Measurements from ENCODE around the gene SLC34A3. TPM values are rescaled to one million over a fixed set of nuclear protein-coding genes. Genes with fewer than 3 reads are reported as not detected.

Gene SLC34A3
- total and polyA plus RNA-seq, 2 donors (not counting 1 experiment from before 2014, with no cell fraction given), result not detected

DNA sequence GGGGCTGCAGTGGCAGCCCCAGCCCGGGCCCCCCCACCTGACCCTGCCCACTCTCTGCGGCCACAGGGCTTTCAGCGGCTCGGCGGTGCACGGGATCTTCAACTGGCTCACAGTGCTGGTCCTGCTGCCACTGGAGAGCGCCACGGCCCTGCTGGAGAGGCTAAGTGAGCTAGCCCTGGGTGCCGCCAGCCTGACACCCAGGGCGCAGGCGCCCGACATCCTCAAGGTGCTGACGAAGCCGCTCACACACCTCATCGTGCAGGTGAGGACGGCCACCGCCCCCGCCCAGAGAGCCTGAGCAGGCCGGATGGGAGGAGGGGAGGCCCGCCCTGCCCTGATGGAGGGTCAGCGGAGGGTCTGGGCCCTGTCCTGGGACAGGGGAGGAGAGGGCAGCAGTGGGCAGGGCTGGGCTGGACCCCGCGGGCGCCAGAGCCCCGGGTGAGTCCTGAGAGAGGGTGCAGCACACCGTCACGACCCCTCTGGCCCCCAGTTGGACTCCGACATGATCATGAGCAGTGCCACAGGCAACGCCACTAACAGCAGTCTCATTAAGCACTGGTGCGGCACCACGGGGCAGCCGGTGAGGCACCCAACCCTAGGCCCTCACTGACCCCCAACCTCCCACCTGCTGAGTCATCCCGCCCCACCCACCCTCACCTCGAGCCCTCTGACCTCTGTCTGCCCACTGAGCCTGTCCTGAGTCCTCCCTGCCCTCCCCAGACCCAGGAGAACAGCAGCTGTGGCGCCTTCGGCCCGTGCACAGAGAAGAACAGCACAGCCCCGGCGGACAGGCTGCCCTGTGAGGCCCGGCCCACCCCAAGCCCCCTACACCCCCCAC lies 2.7 kb downstream of the SLC34A3 start:
- WGBS (ENCODE audit: insufficient coverage), result 83% methylated on average over 35 of the region's 40 CpGs
- H3K9me3 ChIP-seq (ENCODE audit: control extremely low read depth in 1 of 3, control insufficient read depth in 2 of 3, insufficient read depth in 1 of 3, low read length in 2 of 3), result peaks cover 0 to 3% (median 0%) of the 10 kb centered on the region in 3 donors
- H3K4me3 Mint-ChIP-seq, result no peak overlapping the region
- no peak overlapping the region for H3K27ac Mint-ChIP-seq
- H3K27ac ChIP-seq (ENCODE audit: low read length in 2 of 2), result no peak overlapping the region
- H3K4me1 ChIP-seq (ENCODE audit: control insufficient read depth in 2 of 2, insufficient read depth in 2 of 2, low read length in 2 of 2), result peaks cover 30 to 44% of the 10 kb centered on the region in 2 donors
- H3K4me1 Mint-ChIP-seq, result peaks cover 28% of the 10 kb centered on the region
- no peak overlapping the region for H3K4me3 ChIP-seq (ENCODE audit: control extremely low read depth in 1 of 5, extremely low read depth in 1 of 5, insufficient read depth in 1 of 5, low read depth in 2 of 5, low read length in 4 of 5)
- H3K79me2 ChIP-seq (ENCODE audit: control insufficient read depth, insufficient read depth, low read length), result peaks cover 17% of the 10 kb centered on the region
- ATAC-seq (ENCODE audit: low read depth) (no peak), DNase-seq (no peak)
- no peaks in the 10 kb centered on the region for H3K9me3 Mint-ChIP-seq (ENCODE audit: insufficient read depth)
- H3K36me3 ChIP-seq (replicated peaks in 1 of 2; ENCODE audit: control extremely low read depth in 1 of 2, control insufficient read depth in 1 of 2, extremely low read depth in 1 of 2, insufficient read depth in 2 of 2, low read length in 1 of 2), result no peaks in the 10 kb centered on the region
- peaks cover 0 to 26% (median 2%) of the 10 kb centered on the region in 4 experiments for H3K27me3 ChIP-seq (replicated peaks in 1 of 4; ENCODE audit: control extremely low read depth in 1 of 4, control insufficient read depth in 3 of 4, insufficient read depth in 4 of 4, low read length in 3 of 4)
- no peak overlapping the region for H2AFZ ChIP-seq (ENCODE audit: insufficient read depth, low read depth, low read length, poor library complexity, severe bottlenecking)
- peaks cover 9% of the 10 kb centered on the region for H4K20me1 ChIP-seq (ENCODE audit: control insufficient read depth, insufficient read depth, low read length, poor library complexity, severe bottlenecking)
- H3K27me3 Mint-ChIP-seq, result no peaks in the 10 kb centered on the region
- TF ChIP-seq EZH2 (IDR thresholded peaks at IDR 0.05; ENCODE audit: borderline replicate concordance, insufficient read depth, low read depth, low read length, poor library complexity, severe bottlenecking) (no peak), CTCF (IDR thresholded peaks at IDR 0.05) (no peak)
- POLR2A ChIA-PET, result interaction anchor here (0.6 kb wide), 1 partner anchor 501 kb away, joined by 5 read pairs; no protein-coding TSS in a partner anchor
- intact Hi-C loops (cut with micrococcal nuclease), result no loop called here
- CTCF ChIA-PET, result no interaction called here
- H3K9ac ChIP-seq (ENCODE audit: low read length), result no peak overlapping the region
- H3K4me2 ChIP-seq (replicated peaks; ENCODE audit: low read depth, low read length, poor library complexity, severe bottlenecking), result no peak overlapping the region

Data from B cell (primary cell).